Left lung (tissue), 10 donors: ENCODE data around the gene CTBP1. TPM values are rescaled to one million over a fixed set of nuclear protein-coding genes. Genes with fewer than 3 reads are reported as not detected.

Source experiments
- ATAC-seq: fragments of 200-7000 bp; cut with Tn5 transposase; one replicate; pipeline ENCODE4 v1.9.1; 2020; ENCODE audit warnings: moderate library complexity
- DNase-seq, 4 donors: peaks; one replicate each; pipeline ENCODE4 v3.0.0-alpha.2; 2013 to 2020
- H3K27ac ChIP-seq, 2 donors: fragments of 200-600 bp; sonication (generic) in 1 of 2; one replicate each; pipeline versions ENCODE4 v1.5.0 to v1.8.0; 2020 to 2021
- H3K27me3 ChIP-seq, 2 donors: fragments of 200-600 bp; sonication (generic) in 1 of 2; one replicate each; pipeline versions ENCODE4 v1.5.0 to v1.8.0; 2020 to 2021
- H3K36me3 ChIP-seq, 2 donors: fragments of 200-600 bp; sonication (generic) in 1 of 2; one replicate each; pipeline versions ENCODE4 v1.5.0 to v1.8.0; 2020 to 2021
- H3K4me1 ChIP-seq, 2 donors: fragments of 200-600 bp; one replicate each; pipeline ENCODE4 v1.8.0; 2021
- H3K4me3 ChIP-seq, 2 donors: fragments of 200-600 bp; sonication (generic) in 1 of 2; one replicate each; pipeline versions ENCODE4 v1.5.0 to v1.8.0; 2020 to 2021; ENCODE audit warnings: mild to moderate bottlenecking in 1 of 2
- H3K9me3 ChIP-seq, 2 donors: fragments of 200-600 bp; sonication (generic) in 1 of 2; one replicate each; pipeline versions ENCODE4 v1.5.0 to v1.8.0; 2020 to 2021
- CTCF ChIP-seq, 2 donors: fragments of 200-600 bp; sonication (generic) in 1 of 2; IDR thresholded peaks; one replicate each; pipeline versions ENCODE4 v1.5.0 to v1.8.0; 2021; ENCODE audit warnings: antibody characterized with exemption in 2 of 2
- intact Hi-C, 2 donors: fragments of 100-400 bp; cut with DNase I; formaldehyde crosslinking; loops; one replicate each; pipeline versions ENCODE4 v1.11.2 to v1.14.2; 2022
- polyA plus RNA-seq, 6 donors: library from polyadenylated mRNA; unstranded; fragments of 120-200 nt; gene quantifications; one replicate each; pipeline ENCODE4 v1.2.1, GENCODE V29; 2013; ENCODE audit not compliant: insufficient read length in 6 of 6
- total RNA-seq, 2 donors: library from RNA; stranded (reverse); fragmentation: NEBNext Ultra II Directional; extraction: Animal tissue kit (Norgen Biotek cat#: 25700); gene quantifications; one replicate each; pipeline ENCODE4 v1.2.1, GENCODE V29; 2021
- donor health status: DM: no; HTN: yes; CAD: no.
- donor health status: DM: no; HTN: no; CAD: no.

Gene CTBP1
- total and polyA plus RNA-seq, 8 donors: 93.9 to 167 (median 122) TPM

DNA sequence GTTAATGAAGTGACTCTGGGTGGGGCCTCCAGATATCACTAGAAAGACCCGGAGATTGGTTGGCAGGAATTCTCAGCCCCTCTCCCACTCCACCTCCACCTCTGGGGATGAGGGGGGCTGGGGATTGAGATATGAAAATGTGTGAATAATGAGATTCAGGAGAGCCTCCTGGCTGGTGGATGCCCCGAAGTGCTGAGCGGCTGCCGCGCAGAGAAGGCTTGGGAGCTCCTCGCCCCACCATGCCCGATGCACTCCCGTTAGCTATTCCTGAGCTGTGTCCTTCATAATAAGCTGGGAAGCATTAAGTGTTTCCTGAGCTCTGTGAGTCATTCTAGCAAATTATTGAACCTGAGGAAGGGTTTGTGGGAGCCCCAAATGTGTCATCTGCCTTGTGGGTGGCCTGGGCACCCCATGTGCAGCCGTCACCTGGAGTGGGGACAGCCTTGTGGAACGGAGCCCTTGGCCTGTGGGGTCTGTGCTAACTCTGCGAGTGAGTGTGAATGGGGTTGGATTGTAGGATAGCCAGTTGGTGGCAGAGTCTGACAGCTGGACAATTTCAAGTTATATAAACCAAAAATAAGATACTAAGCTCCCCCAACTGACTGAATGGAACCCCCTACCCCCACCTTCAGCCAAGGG is 36.3 kb upstream of the CTBP1 start:
- peaks cover 0 to 4% of the 10 kb centered on the region in 2 donors for H3K9me3 ChIP-seq
- DNase-seq (no peak), ATAC-seq (no peak)
- no peak for TF ChIP-seq CTCF (IDR thresholded peaks at IDR 0.05)
- intact Hi-C loops: no loop called here
- H3K4me3 ChIP-seq: no peak overlapping the region
- H3K27me3 ChIP-seq: no peaks in the 10 kb centered on the region
- no peaks in the 10 kb centered on the region for H3K36me3 ChIP-seq
- H3K4me1 ChIP-seq: peaks cover 0 to 9% of the 10 kb centered on the region in 2 donors
- no peak overlapping the region for H3K27ac ChIP-seq

DNA sequence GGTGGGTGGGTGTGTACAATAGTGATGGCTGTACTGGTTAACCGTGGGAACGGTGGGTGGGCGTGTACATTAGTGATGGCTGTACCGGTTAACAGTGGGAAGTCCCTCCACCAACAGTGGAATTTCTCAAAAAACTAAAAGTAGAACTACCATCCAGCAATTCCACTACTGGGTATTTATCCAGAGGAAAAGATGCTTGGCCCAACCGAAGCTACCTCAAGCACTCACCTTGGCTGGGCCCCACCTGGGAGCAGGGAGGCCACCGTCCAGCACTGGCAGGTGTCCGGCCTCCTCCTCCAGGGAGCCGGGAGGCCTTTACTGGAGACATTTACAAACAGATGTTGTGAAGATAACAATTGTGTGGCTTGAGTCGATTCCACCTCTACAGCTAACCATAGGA is 34.8 kb upstream of the CTBP1 start:
- Histone ChIP-seq H3K27ac (no peak overlapping the region), H3K9me3 (peaks cover 0 to 4% of the 10 kb centered on the region in 2 donors), H3K36me3 (no peaks in the 10 kb centered on the region), H3K27me3 (no peaks in the 10 kb centered on the region), H3K4me3 (no peak overlapping the region), H3K4me1 (peaks cover 0 to 2% of the 10 kb centered on the region in 2 donors)
- ATAC-seq (no peak), DNase-seq (no peak)
- intact Hi-C loops: no loop called here
- no peak for TF ChIP-seq CTCF (IDR thresholded peaks at IDR 0.05)

- DNase-seq (no peak), ATAC-seq (no peak)
- intact Hi-C loops: no loop called here
- no peak for TF ChIP-seq CTCF (IDR thresholded peaks at IDR 0.05)
- Histone ChIP-seq H3K27ac (no peak overlapping the region), H3K9me3 (no peaks in the 10 kb centered on the region), H3K27me3 (no peaks in the 10 kb centered on the region), H3K4me3 (no peak overlapping the region), H3K4me1 (no peaks in the 10 kb centered on the region), H3K36me3 (no peaks in the 10 kb centered on the region)
Observed at GRCh38 chr4:1279253-1279652, 30.3 kb upstream of the CTBP1 start.

GRCh38 chr4:1277667-1278665 is 29.0 kb upstream of the CTBP1 start:
- intact Hi-C loops: no loop called here
- Histone ChIP-seq H3K27ac (no peak overlapping the region), H3K36me3 (no peaks in the 10 kb centered on the region), H3K9me3 (no peaks in the 10 kb centered on the region), H3K4me3 (no peak overlapping the region), H3K27me3 (no peaks in the 10 kb centered on the region), H3K4me1 (no peaks in the 10 kb centered on the region)
- no peak for ATAC-seq
- TF ChIP-seq CTCF (IDR thresholded peaks at IDR 0.05): no peak
- no peak for DNase-seq

- no peak overlapping the region for H3K27ac ChIP-seq
- no peaks in the 10 kb centered on the region for H3K4me1 ChIP-seq
- DNase-seq (no peak), ATAC-seq (no peak)
- no peak for TF ChIP-seq CTCF (IDR thresholded peaks at IDR 0.05)
- H3K36me3 ChIP-seq: no peaks in the 10 kb centered on the region
- intact Hi-C loops: no loop called here
- H3K4me3 ChIP-seq: no peak overlapping the region
- no peaks in the 10 kb centered on the region for H3K9me3 ChIP-seq
- H3K27me3 ChIP-seq: no peaks in the 10 kb centered on the region
Observed at GRCh38 chr4:1276984-1277383, 28.1 kb upstream of the CTBP1 start.
